Pancreas (tissue), 10 donors: ENCODE measurements around the gene CNOT11. TPM values are rescaled to one million over a fixed set of nuclear protein-coding genes. Genes with fewer than 3 reads are reported as not detected.
"Not testable (repeated sequence)": the region's sequence is repeated elsewhere in the genome, so short reads cannot be mapped to it uniquely, and the experiment has no call there.

Source experiments
- ATAC-seq, 4 donors: fragments of 200-7000 bp; cut with Tn5 transposase; one replicate each; pipeline versions ENCODE4 v1.8.0 to v1.9.1; 2020; ENCODE audit warnings: mild to moderate bottlenecking in 4 of 4, moderate library complexity in 4 of 4
- DNase-seq, 6 donors: peaks; one replicate each; pipeline ENCODE4 v3.0.0-alpha.2; 2020
- FAIRE-seq: peaks from 2 replicates; lab custom pipeline; 2012; peaks lifted over from hg19 to GRCh38; lab: Jason Lieb, UNC
- H3K27ac ChIP-seq, 4 donors: fragments of 200-600 bp; sonication (generic); 1 replicate in 3 of 4; 2 replicates in 1 of 4; pipeline versions ENCODE4 v1.5.0 to v1.8.0; 2020
- H3K27me3 ChIP-seq, 4 donors: fragments of 200-600 bp; one replicate each; pipeline ENCODE4 v1.8.0; 2021
- H3K36me3 ChIP-seq, 3 donors: fragments of 200-600 bp; sonication (generic) in 1 of 3; one replicate each; pipeline versions ENCODE4 v1.5.0 to v1.8.0; 2020 to 2021
- H3K4me1 ChIP-seq, 3 donors: fragments of 200-600 bp; one replicate each; pipeline ENCODE4 v1.8.0; 2021
- H3K4me3 ChIP-seq, 4 donors: fragments of 200-600 bp; sonication (generic) in 2 of 4; one replicate each; pipeline versions ENCODE4 v1.5.0 to v1.8.0; 2020 to 2021
- H3K9me3 ChIP-seq, 4 donors: fragments of 200-600 bp; one replicate each; pipeline ENCODE4 v1.8.0; 2021
- WGBS, 2 donors: extraction: QIAGEN DNeasy Blood & Tissue Kit; methylation state at CpG; one replicate each; pipeline ENCODE4 v1.1.7; 2013; 5-methylcytosine and 5-hydroxymethylcytosine counted together
- intact Hi-C, 3 donors: fragments of 100-400 bp; cut with DNase I; formaldehyde crosslinking; loops; one replicate each; pipeline versions ENCODE4 v1.11.1 to v1.14.2; 2022
- microRNA-seq, 2 donors: library from miRNA; unstranded; fragments of <30 nt; microRNA quantifications; one replicate each; pipeline versions ENCODE4 to v1.1.0, GENCODE V29; 2019 to 2020
- polyA plus RNA-seq, 2 donors: library from polyadenylated mRNA; stranded (reverse); fragments of 200-250 nt; gene quantifications; one replicate each; pipeline ENCODE4 v1.2.3, GENCODE V29; 2013
- total RNA-seq, 6 donors: library from RNA; stranded (reverse); fragmentation: NEBNext Ultra II Directional in 4 of 6; extraction: Animal tissue kit (Norgen Biotek cat#: 25700) in 4 of 6; gene quantifications; one replicate each; pipeline versions ENCODE4 v1.2.1 to v1.2.4, GENCODE V29; 2021 to 2023
- TF ChIP-seq, protein P1 (sequence below), 4 donors: fragments of 200-600 bp; sonication (generic) in 3 of 4; IDR thresholded peaks; one replicate each; pipeline versions ENCODE4 v1.5.0 to v1.8.0; 2021; ENCODE audit warnings: antibody characterized with exemption in 4 of 4
- donor health status: healthy with polysubstance abuse.
- donor health status: DM: no; HTN: no; CAD: no; lungs with moderate emphysema.
- donor health status: DM: no; HTN: no; CAD: no.
- donor health status: control.
- donor health status: control.
- donor health status: Bipolar disorder and iron deficiency.
- donor health status: DM: yes; HTN: yes; CAD: no.
- donor health status: DM: no; HTN: no; CAD: no.
- donor health status: DM: no; HTN: no; CAD: no.
- donor health status: DM: yes; HTN: yes; CAD: no.

The CNOT11 gene
- total and polyA plus RNA-seq, 8 donors, result 10.2 to 25.4 (median 17.6) TPM

DNA sequence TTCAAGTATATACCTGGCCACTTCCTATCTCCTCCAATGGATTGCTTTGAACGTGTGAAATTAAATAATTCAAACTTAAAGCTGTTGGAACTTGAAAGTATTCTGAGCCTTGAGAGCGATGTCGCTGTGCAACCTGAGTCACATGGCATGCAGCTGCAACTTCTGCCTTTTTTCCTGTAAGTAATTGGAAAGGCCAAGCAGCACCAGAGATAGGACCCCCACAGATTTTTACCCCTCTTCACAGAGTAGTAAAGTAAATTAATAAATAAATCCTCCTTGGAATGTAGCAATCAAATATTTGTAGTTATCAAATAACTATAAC, 59.0 kb downstream of the CNOT11 start:
- Histone ChIP-seq H3K27me3 (no peaks in the 10 kb centered on the region), H3K27ac (peak overlapping the region in 3 of 4 donors; percentile 12 to 51 (median 43)), H3K4me1 (peaks cover 0 to 23% (median 9%) of the 10 kb centered on the region in 3 donors), H3K4me3 (no peak overlapping the region), H3K9me3 (no peaks in the 10 kb centered on the region), H3K36me3 (no peaks in the 10 kb centered on the region)
- TF ChIP-seq, protein P1, sequence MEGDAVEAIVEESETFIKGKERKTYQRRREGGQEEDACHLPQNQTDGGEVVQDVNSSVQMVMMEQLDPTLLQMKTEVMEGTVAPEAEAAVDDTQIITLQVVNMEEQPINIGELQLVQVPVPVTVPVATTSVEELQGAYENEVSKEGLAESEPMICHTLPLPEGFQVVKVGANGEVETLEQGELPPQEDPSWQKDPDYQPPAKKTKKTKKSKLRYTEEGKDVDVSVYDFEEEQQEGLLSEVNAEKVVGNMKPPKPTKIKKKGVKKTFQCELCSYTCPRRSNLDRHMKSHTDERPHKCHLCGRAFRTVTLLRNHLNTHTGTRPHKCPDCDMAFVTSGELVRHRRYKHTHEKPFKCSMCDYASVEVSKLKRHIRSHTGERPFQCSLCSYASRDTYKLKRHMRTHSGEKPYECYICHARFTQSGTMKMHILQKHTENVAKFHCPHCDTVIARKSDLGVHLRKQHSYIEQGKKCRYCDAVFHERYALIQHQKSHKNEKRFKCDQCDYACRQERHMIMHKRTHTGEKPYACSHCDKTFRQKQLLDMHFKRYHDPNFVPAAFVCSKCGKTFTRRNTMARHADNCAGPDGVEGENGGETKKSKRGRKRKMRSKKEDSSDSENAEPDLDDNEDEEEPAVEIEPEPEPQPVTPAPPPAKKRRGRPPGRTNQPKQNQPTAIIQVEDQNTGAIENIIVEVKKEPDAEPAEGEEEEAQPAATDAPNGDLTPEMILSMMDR (IDR thresholded peaks at IDR 0.05), result no peak
- no peak for ATAC-seq
- intact Hi-C loops, result no loop called here
- WGBS, 2 donors, result 36 to 55% methylated on average over 3 of the region's 3 CpGs
- DNase-seq, result peak in 2 of 6 donors; percentile 27 to 53
- no peak for FAIRE-seq

DNA sequence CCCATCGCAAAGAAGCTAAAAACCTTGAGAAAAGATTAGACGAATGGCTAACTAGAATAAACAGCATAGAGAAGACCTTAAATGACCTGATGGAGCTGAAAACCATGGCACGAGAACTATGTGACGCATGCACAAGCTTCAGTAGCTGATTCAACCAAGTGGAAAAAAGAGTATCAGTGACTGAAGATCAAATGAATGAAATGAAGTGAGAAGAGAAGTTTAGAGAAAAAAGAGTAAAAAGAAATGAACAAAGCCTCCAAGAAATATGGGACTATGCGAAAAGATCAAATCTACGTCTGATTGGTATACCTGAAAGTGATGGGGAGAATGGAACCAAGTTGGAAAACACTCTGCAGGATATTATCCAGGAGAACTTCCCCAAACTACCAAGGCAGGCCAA, 63.9 kb downstream of the CNOT11 start:
- H3K27ac ChIP-seq, ATAC-seq, H3K9me3 ChIP-seq, H3K4me1 ChIP-seq, intact Hi-C loops, H3K27me3 ChIP-seq, H3K36me3 ChIP-seq, DNase-seq, H3K4me3 ChIP-seq, FAIRE-seq: not testable (repeated sequence)
- WGBS, 2 donors, result 85 to 86% methylated on average over 6 of the region's 6 CpGs

Small RNA genes within 50 kb of the gene (microRNA-seq; reads per million reads assigned to microRNA genes)
- gene MIR5696, result 1.2 to 3.1 reads per million in 2 donors

Other genes with a start within 250 kb of the CNOT11 start
- gene TBC1D8, start 101.5 kb upstream of the CNOT11 start, total RNA-seq, result 10 to 100 TPM; 21.3 to 43.2 (median 31.1) TPM
- 10 to 100 TPM; 37.1 to 46.2 TPM for gene TBC1D8, start 101.5 kb upstream of the CNOT11 start, polyA plus RNA-seq
- gene RNF149, start 55.8 kb downstream of the CNOT11 start, total RNA-seq, result 10 to 100 TPM; 18.8 to 36.9 (median 24.5) TPM
- gene RNF149, start 55.8 kb downstream of the CNOT11 start, polyA plus RNA-seq, result 10 to 100 TPM; 24.3 to 27.1 TPM
- under 1 TPM in 2 of 6 donors, not detected in 4; 0.12 to 0.19 TPM for gene CREG2, start 134.6 kb downstream of the CNOT11 start, total RNA-seq
- gene CREG2, start 134.6 kb downstream of the CNOT11 start, polyA plus RNA-seq, result under 1 TPM in 1 of 2 donors, not detected in 1; 0.05 TPM
- gene RFX8, start 222.2 kb downstream of the CNOT11 start, total RNA-seq, result under 1 TPM in 2 of 6 donors, not detected in 4; 0.28 to 0.52 TPM
- gene RFX8, start 222.2 kb downstream of the CNOT11 start, polyA plus RNA-seq, result under 1 TPM; 0.15 to 0.40 TPM